ENCODE measurements around the gene DDX51.

DDX51 gene

GRCh38 chr12:132172619-132173018 is 28.5 kb upstream of the DDX51 start:
- Histone ChIP-seq H3K9me3 (ENCODE audit: insufficient read depth, low read depth, low read length) (no peaks in the 10 kb centered on the region), H3K9ac (ENCODE audit: low read depth, low read length, poor library complexity, severe bottlenecking) (no peak overlapping the region), H4K20me1 (ENCODE audit: insufficient read depth, low read length, poor library complexity, severe bottlenecking) (no peaks in the 10 kb centered on the region), H3K4me1 (ENCODE audit: insufficient read depth, low read length, poor library complexity, severe bottlenecking) (peaks cover 21% of the 10 kb centered on the region), H3F3A (ENCODE audit: low read depth) (peaks cover 3% of the 10 kb centered on the region; the same call in 1 of the 2 replicates), H3K4me2 (ENCODE audit: low read depth, low read length, poor library complexity, severe bottlenecking) (no peak overlapping the region), H3K79me2 (ENCODE audit: insufficient read depth, low read length) (no peaks in the 10 kb centered on the region), H2AFZ (ENCODE audit: low read length) (no peak overlapping the region), H3K4me3 (ENCODE audit: low read length, poor library complexity, severe bottlenecking) (no peak overlapping the region), H3K9me2 (replicated peaks; ENCODE audit: low read depth, low read length) (no peaks in the 10 kb centered on the region), H3K36me3 (ENCODE audit: insufficient read depth, low read length) (no peaks in the 10 kb centered on the region), H3K27me3 (ENCODE audit: insufficient read depth, low read length, poor library complexity, severe bottlenecking) (no peaks in the 10 kb centered on the region)
- TF ChIP-seq CTCF (conservative IDR thresholded peaks at IDR 0.05; ENCODE audit: low read length) (no peak), EZH2phosphoT487 (IDR thresholded peaks at IDR 0.05; ENCODE audit: borderline replicate concordance) (no peak)

- H3K4me3 ChIP-seq (ENCODE audit: low read length, poor library complexity, severe bottlenecking): no peak overlapping the region
- no peaks in the 10 kb centered on the region for H3K27me3 ChIP-seq (ENCODE audit: insufficient read depth, low read length, poor library complexity, severe bottlenecking)
- no peaks in the 10 kb centered on the region for H3K9me2 ChIP-seq (replicated peaks; ENCODE audit: low read depth, low read length)
- no peaks in the 10 kb centered on the region for H3K79me2 ChIP-seq (ENCODE audit: insufficient read depth, low read length)
- H3K4me1 ChIP-seq (ENCODE audit: insufficient read depth, low read length, poor library complexity, severe bottlenecking): peaks cover 24% of the 10 kb centered on the region
- TF ChIP-seq EZH2phosphoT487 (IDR thresholded peaks at IDR 0.05; ENCODE audit: borderline replicate concordance) (no peak), CTCF (conservative IDR thresholded peaks at IDR 0.05; ENCODE audit: low read length) (no peak)
- no peak overlapping the region for H2AFZ ChIP-seq (ENCODE audit: low read length)
- H4K20me1 ChIP-seq (ENCODE audit: insufficient read depth, low read length, poor library complexity, severe bottlenecking): no peaks in the 10 kb centered on the region
- no peak overlapping the region for H3K4me2 ChIP-seq (ENCODE audit: low read depth, low read length, poor library complexity, severe bottlenecking)
- H3K36me3 ChIP-seq (ENCODE audit: insufficient read depth, low read length): no peaks in the 10 kb centered on the region
- H3F3A ChIP-seq (ENCODE audit: low read depth): peaks cover 3% of the 10 kb centered on the region; the same call in 1 of the 2 replicates
- H3K9ac ChIP-seq (ENCODE audit: low read depth, low read length, poor library complexity, severe bottlenecking): no peak overlapping the region
- no peaks in the 10 kb centered on the region for H3K9me3 ChIP-seq (ENCODE audit: insufficient read depth, low read depth, low read length)
Measured at GRCh38 chr12:132171968-132172521, 27.9 kb upstream of the DDX51 start.

GRCh38 chr12:132171293-132171967 is 27.3 kb upstream of the DDX51 start:
- H3K36me3 ChIP-seq (ENCODE audit: insufficient read depth, low read length): no peaks in the 10 kb centered on the region
- H4K20me1 ChIP-seq (ENCODE audit: insufficient read depth, low read length, poor library complexity, severe bottlenecking): no peaks in the 10 kb centered on the region
- H3K4me3 ChIP-seq (ENCODE audit: low read length, poor library complexity, severe bottlenecking): no peak overlapping the region
- no peaks in the 10 kb centered on the region for H3K9me3 ChIP-seq (ENCODE audit: insufficient read depth, low read depth, low read length)
- no peaks in the 10 kb centered on the region for H3K27me3 ChIP-seq (ENCODE audit: insufficient read depth, low read length, poor library complexity, severe bottlenecking)
- H3K79me2 ChIP-seq (ENCODE audit: insufficient read depth, low read length): no peaks in the 10 kb centered on the region
- H2AFZ ChIP-seq (ENCODE audit: low read length): no peak overlapping the region
- H3K9me2 ChIP-seq (replicated peaks; ENCODE audit: low read depth, low read length): no peaks in the 10 kb centered on the region
- TF ChIP-seq EZH2phosphoT487 (IDR thresholded peaks at IDR 0.05; ENCODE audit: borderline replicate concordance): no peak
- no peak for TF ChIP-seq CTCF (conservative IDR thresholded peaks at IDR 0.05; ENCODE audit: low read length)
- no peak overlapping the region for H3K9ac ChIP-seq (ENCODE audit: low read depth, low read length, poor library complexity, severe bottlenecking)
- H3K4me1 ChIP-seq (ENCODE audit: insufficient read depth, low read length, poor library complexity, severe bottlenecking): peaks cover 24% of the 10 kb centered on the region
- H3F3A ChIP-seq (ENCODE audit: low read depth): peaks cover 3% of the 10 kb centered on the region; the same call in 1 of the 2 replicates
- H3K4me2 ChIP-seq (ENCODE audit: low read depth, low read length, poor library complexity, severe bottlenecking): no peak overlapping the region
